WTC11 (cell line): Measurements from ENCODE around the gene TTLL11. TPM values are rescaled to one million over a fixed set of nuclear protein-coding genes. Genes with fewer than 3 reads are reported as not detected.

Experiments used
- ATAC-seq: fragments of 200-7000 bp; cut with Tn5 transposase; 2 replicates; pipeline ENCODE4 v1.10.0; 2021; ENCODE audit warnings: mild to moderate bottlenecking, moderate library complexity
- CTCF ChIA-PET: fragments of 300-600 bp; sonication (Branson Sonifier 250); formaldehyde crosslinking; loops from one replicate; lab custom pipeline; 2021; ENCODE audit warnings: antibody characterized with exemption; lab: Charles Lee
- POLR2A ChIA-PET: fragments of 350-600 bp; sonication (Branson Sonifier 250); formaldehyde crosslinking; loops from one replicate; lab custom pipeline; 2021; ENCODE audit warnings: antibody characterized with exemption; lab: Charles Lee
- DNase-seq: peaks from one replicate; pipeline ENCODE4 v3.0.0; 2021; ENCODE audit warnings: low spot score
- H3K27ac Mint-ChIP-seq: 2 replicates; pipeline ENCODE4 v1.8.0; 2021; ENCODE audit warnings: mixed read lengths
- H3K27me3 Mint-ChIP-seq: 2 replicates; pipeline ENCODE4 v1.8.0; 2021; ENCODE audit warnings: low read depth, mild to moderate bottlenecking, moderate library complexity, mixed read lengths
- H3K36me3 Mint-ChIP-seq: 2 replicates; pipeline ENCODE4 v1.8.0; 2021; ENCODE audit warnings: mixed read lengths
- H3K4me1 Mint-ChIP-seq: 2 replicates; pipeline ENCODE4 v1.8.0; 2022; ENCODE audit warnings: mixed read lengths
- H3K4me3 Mint-ChIP-seq: 2 replicates; pipeline ENCODE4 v1.8.0; 2021; ENCODE audit warnings: mild to moderate bottlenecking, moderate library complexity, mixed read lengths
- H3K9me3 Mint-ChIP-seq: 2 replicates; pipeline ENCODE4 v1.8.0; 2021; ENCODE audit warnings: mixed read lengths
- ATF2 ChIP-seq: sonication (generic); formaldehyde crosslinking; IDR thresholded peaks from 2 replicates; pipeline ENCODE4 v1.8.1; 2022; ENCODE audit warnings: low read depth, missing genetic modification reagents, borderline replicate concordance
- CDX4 ChIP-seq: fragments of 250-450 bp; sonication (Bioruptor Pico); IDR thresholded peaks from 2 replicates; pipeline ENCODE4 v1.9.0; 2021; ENCODE audit warnings: moderate library complexity, mild to moderate bottlenecking, inconsistent platforms, borderline replicate concordance
- ETV6 ChIP-seq: sonication (generic); formaldehyde crosslinking; IDR thresholded peaks from 2 replicates; pipeline ENCODE4 v1.8.1; 2022; ENCODE audit warnings: mild to moderate bottlenecking, missing genetic modification reagents
- FOXJ3 ChIP-seq: sonication (generic); formaldehyde crosslinking; IDR thresholded peaks from 2 replicates; pipeline ENCODE4 v1.9.0; 2021; ENCODE audit warnings: missing genetic modification reagents, mild to moderate bottlenecking, borderline replicate concordance
- GRHL2 ChIP-seq: fragments of 250-450 bp; sonication (Bioruptor Pico); IDR thresholded peaks from 2 replicates; pipeline ENCODE4 v1.8.0; 2022; ENCODE audit warnings: mild to moderate bottlenecking, moderate library complexity; ENCODE audit not compliant: insufficient replicate concordance, severe bottlenecking
- JUN ChIP-seq: sonication (generic); formaldehyde crosslinking; IDR thresholded peaks from 2 replicates; pipeline ENCODE4 v1.8.0; 2023; ENCODE audit warnings: mild to moderate bottlenecking, missing genetic modification reagents
- KAT7 ChIP-seq: sonication (generic); formaldehyde crosslinking; IDR thresholded peaks from 2 replicates; pipeline ENCODE4 v1.8.1; 2023; ENCODE audit warnings: missing genetic modification reagents, mild to moderate bottlenecking, borderline replicate concordance
- MXD4 ChIP-seq: fragments of 250-450 bp; sonication (Bioruptor Pico); IDR thresholded peaks from 2 replicates; pipeline ENCODE4 v1.8.0; 2021; ENCODE audit warnings: mild to moderate bottlenecking, moderate library complexity, borderline replicate concordance
- RELA ChIP-seq: sonication (generic); formaldehyde crosslinking; IDR thresholded peaks from 2 replicates; pipeline ENCODE4 v1.8.1; 2022; ENCODE audit warnings: missing genetic modification reagents, mild to moderate bottlenecking, borderline replicate concordance
- SP1 ChIP-seq: sonication (generic); formaldehyde crosslinking; conservative IDR thresholded peaks from 2 replicates; pipeline ENCODE4 v1.8.1; 2022; ENCODE audit warnings: missing genetic modification reagents
- TEAD1 ChIP-seq: sonication (generic); formaldehyde crosslinking; IDR thresholded peaks from 2 replicates; pipeline ENCODE4 v1.8.0; 2022; ENCODE audit warnings: mild to moderate bottlenecking, missing genetic modification reagents
- TEAD4 ChIP-seq: sonication (generic); formaldehyde crosslinking; IDR thresholded peaks from 2 replicates; pipeline ENCODE4 v1.8.0; 2022; ENCODE audit warnings: mild to moderate bottlenecking, missing genetic modification reagents
- TP53 ChIP-seq: sonication (generic); formaldehyde crosslinking; IDR thresholded peaks from 2 replicates; pipeline ENCODE4 v1.8.1; 2023; ENCODE audit warnings: mild to moderate bottlenecking, missing genetic modification reagents
- ZNF121 ChIP-seq: sonication (generic); formaldehyde crosslinking; IDR thresholded peaks from 2 replicates; pipeline ENCODE4 v1.8.0; 2023; ENCODE audit warnings: missing genetic modification reagents
- ZNF138 ChIP-seq: sonication (generic); formaldehyde crosslinking; conservative IDR thresholded peaks from 2 replicates; pipeline ENCODE4 v1.8.1; 2022; ENCODE audit warnings: mild to moderate bottlenecking, moderate library complexity, missing genetic modification reagents
- ZNF263 ChIP-seq: sonication (generic); formaldehyde crosslinking; IDR thresholded peaks from 2 replicates; pipeline ENCODE4 v1.8.1; 2022; ENCODE audit warnings: low read depth, mild to moderate bottlenecking, moderate library complexity, missing genetic modification reagents
- ZNF317 ChIP-seq: sonication (generic); formaldehyde crosslinking; IDR thresholded peaks from 2 replicates; pipeline ENCODE4 v1.8.1; 2023; ENCODE audit warnings: low read depth, mild to moderate bottlenecking, moderate library complexity, missing genetic modification reagents, borderline replicate concordance
- ZSCAN18 ChIP-seq: fragments of 250-450 bp; sonication (Bioruptor Pico); IDR thresholded peaks from 2 replicates; pipeline ENCODE4 v2.1.2; 2022; ENCODE audit warnings: mild to moderate bottlenecking, moderate library complexity
- total RNA-seq: library from RNA; stranded (reverse); gene quantifications from 3 replicates; pipeline ENCODE4 v1.2.3, GENCODE V29; 2021
- TF ChIP-seq, protein P1 (sequence below): sonication (generic); formaldehyde crosslinking; IDR thresholded peaks from 2 replicates; pipeline ENCODE4 v1.8.1; 2023; ENCODE audit warnings: mild to moderate bottlenecking, missing genetic modification reagents, moderate library complexity
- TF ChIP-seq, protein P2 (sequence below): sonication (generic); formaldehyde crosslinking; IDR thresholded peaks from 2 replicates; pipeline ENCODE4 v1.8.0; 2022; ENCODE audit warnings: mild to moderate bottlenecking, missing genetic modification reagents
- TF ChIP-seq, protein P3 (sequence below): sonication (generic); formaldehyde crosslinking; conservative IDR thresholded peaks from 2 replicates; pipeline ENCODE4 v1.8.1; 2022; ENCODE audit warnings: mild to moderate bottlenecking, missing genetic modification reagents
- TF ChIP-seq, protein P4 (sequence below): fragments of 200-600 bp; IDR thresholded peaks from 2 replicates; pipeline ENCODE4 v1.8.0; 2022; ENCODE audit warnings: antibody characterized with exemption
- TF ChIP-seq, protein P5 (sequence below): sonication (generic); formaldehyde crosslinking; IDR thresholded peaks from 2 replicates; pipeline ENCODE4 v1.8.0; 2023; ENCODE audit warnings: missing genetic modification reagents

Gene TTLL11
- total RNA-seq, 1 experiment from 2014 or later = 1.1 TPM

DNA sequence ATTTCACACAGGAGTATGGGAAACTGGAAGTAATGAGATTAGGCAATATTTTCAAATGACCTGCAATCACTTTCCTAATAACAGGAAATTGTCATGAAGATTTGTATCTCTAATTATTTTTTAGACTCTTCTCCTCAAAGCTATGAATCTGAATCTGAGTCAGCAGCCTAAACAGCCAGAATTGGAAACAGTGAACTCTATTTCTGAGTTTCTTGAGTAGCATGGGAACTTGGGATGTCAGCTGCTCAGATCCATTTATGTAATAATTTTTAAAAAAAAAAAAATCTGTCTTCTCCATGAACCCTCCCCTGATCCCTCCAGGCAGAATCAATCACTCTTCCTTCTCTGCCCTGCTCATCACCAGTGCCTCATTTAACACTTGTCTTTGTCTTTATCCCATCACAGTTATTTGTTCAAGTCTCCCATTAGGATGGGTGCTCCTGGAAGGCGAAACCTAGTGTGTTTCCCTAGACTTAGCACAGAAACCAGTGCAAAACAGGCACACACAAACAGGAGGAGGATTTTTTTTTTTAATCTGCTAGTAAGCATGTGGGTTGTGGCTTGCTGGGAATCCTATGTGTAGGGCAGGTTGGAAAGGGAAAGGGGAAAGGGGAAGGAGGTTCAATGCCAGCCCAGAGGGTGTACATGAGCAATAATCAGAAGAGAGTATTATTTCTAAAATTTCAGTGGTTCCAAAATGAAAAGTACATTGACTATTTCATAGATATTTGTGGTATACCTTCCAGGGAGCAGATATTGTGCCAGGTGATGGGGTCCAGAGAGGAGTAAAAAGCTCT lies 186.8 kb downstream of the TTLL11 start:
- DNase-seq (no peak), ATAC-seq (no peak)
- ChIA-PET CTCF (no interaction called here), POLR2A (no interaction called here)
- H3K27me3 Mint-ChIP-seq = peaks cover under 1% of the 10 kb centered on the region
- H3K9me3 Mint-ChIP-seq = peaks cover 7% of the 10 kb centered on the region
- H3K27ac Mint-ChIP-seq = no peak overlapping the region
- TF ChIP-seq TEAD1 (no peak), TEAD4 (CRISPR knock-in tag) (no peak), FOXJ3 (CRISPR knock-in tag) (no peak), ZNF121 (no peak), CDX4 (no peak), JUN (no peak), ETV6 (CRISPR knock-in tag) (no peak), TP53 (CRISPR knock-in tag) (no peak), GRHL2 (CRISPR knock-in tag) (no peak), KAT7 (CRISPR knock-in tag) (no peak), ZNF317 (CRISPR knock-in tag) (no peak), ZNF263 (no peak), ZSCAN18 (CRISPR knock-in tag) (no peak)
- TF ChIP-seq, protein P1, sequence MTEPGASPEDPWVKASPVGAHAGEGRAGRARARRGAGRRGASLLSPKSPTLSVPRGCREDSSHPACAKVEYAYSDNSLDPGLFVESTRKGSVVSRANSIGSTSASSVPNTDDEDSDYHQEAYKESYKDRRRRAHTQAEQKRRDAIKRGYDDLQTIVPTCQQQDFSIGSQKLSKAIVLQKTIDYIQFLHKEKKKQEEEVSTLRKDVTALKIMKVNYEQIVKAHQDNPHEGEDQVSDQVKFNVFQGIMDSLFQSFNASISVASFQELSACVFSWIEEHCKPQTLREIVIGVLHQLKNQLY = no peak
- TF ChIP-seq, protein P2, sequence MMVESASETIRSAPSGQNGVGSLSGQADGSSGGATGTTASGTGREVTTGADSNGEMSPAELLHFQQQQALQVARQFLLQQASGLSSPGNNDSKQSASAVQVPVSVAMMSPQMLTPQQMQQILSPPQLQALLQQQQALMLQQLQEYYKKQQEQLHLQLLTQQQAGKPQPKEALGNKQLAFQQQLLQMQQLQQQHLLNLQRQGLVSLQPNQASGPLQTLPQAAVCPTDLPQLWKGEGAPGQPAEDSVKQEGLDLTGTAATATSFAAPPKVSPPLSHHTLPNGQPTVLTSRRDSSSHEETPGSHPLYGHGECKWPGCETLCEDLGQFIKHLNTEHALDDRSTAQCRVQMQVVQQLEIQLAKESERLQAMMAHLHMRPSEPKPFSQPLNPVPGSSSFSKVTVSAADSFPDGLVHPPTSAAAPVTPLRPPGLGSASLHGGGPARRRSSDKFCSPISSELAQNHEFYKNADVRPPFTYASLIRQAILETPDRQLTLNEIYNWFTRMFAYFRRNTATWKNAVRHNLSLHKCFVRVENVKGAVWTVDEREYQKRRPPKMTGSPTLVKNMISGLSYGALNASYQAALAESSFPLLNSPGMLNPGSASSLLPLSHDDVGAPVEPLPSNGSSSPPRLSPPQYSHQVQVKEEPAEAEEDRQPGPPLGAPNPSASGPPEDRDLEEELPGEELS (CRISPR knock-in tag) = no peak
- H3K36me3 Mint-ChIP-seq = no peaks in the 10 kb centered on the region
- H3K4me1 Mint-ChIP-seq = peaks cover 3% of the 10 kb centered on the region; the same call in 1 of the 2 replicates
- no peak overlapping the region for H3K4me3 Mint-ChIP-seq

- Mint-ChIP-seq H3K4me1 (no peaks in the 10 kb centered on the region), H3K4me3 (no peak overlapping the region), H3K9me3 (peaks cover 16% of the 10 kb centered on the region), H3K27me3 (peaks cover 4% of the 10 kb centered on the region; the same call in 1 of the 2 replicates), H3K36me3 (peaks cover 6% of the 10 kb centered on the region), H3K27ac (no peak overlapping the region)
- no peak for DNase-seq
- ATAC-seq = no peak
- ChIA-PET POLR2A (no interaction called here), CTCF (interaction anchor here (1.9 kb wide), 1 partner anchor 28 kb away, joined by 6 read pairs; no protein-coding TSS in a partner anchor)
- TF ChIP-seq RELA (CRISPR knock-in tag) (no peak), FOXJ3 (CRISPR knock-in tag) (no peak), MXD4 (CRISPR knock-in tag) (no peak), ATF2 (CRISPR knock-in tag) (no peak), ZNF138 (no peak), SP1 (CRISPR knock-in tag) (no peak)
- TF ChIP-seq, protein P3, sequence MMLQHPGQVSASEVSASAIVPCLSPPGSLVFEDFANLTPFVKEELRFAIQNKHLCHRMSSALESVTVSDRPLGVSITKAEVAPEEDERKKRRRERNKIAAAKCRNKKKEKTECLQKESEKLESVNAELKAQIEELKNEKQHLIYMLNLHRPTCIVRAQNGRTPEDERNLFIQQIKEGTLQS (CRISPR knock-in tag) = no peak
- TF ChIP-seq, protein P4, sequence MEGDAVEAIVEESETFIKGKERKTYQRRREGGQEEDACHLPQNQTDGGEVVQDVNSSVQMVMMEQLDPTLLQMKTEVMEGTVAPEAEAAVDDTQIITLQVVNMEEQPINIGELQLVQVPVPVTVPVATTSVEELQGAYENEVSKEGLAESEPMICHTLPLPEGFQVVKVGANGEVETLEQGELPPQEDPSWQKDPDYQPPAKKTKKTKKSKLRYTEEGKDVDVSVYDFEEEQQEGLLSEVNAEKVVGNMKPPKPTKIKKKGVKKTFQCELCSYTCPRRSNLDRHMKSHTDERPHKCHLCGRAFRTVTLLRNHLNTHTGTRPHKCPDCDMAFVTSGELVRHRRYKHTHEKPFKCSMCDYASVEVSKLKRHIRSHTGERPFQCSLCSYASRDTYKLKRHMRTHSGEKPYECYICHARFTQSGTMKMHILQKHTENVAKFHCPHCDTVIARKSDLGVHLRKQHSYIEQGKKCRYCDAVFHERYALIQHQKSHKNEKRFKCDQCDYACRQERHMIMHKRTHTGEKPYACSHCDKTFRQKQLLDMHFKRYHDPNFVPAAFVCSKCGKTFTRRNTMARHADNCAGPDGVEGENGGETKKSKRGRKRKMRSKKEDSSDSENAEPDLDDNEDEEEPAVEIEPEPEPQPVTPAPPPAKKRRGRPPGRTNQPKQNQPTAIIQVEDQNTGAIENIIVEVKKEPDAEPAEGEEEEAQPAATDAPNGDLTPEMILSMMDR = no peak
- TF ChIP-seq, protein P1 = no peak
- TF ChIP-seq, protein P5, sequence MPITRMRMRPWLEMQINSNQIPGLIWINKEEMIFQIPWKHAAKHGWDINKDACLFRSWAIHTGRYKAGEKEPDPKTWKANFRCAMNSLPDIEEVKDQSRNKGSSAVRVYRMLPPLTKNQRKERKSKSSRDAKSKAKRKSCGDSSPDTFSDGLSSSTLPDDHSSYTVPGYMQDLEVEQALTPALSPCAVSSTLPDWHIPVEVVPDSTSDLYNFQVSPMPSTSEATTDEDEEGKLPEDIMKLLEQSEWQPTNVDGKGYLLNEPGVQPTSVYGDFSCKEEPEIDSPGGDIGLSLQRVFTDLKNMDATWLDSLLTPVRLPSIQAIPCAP (CRISPR knock-in tag) = no peak
Measured at GRCh38 chr9:121902461-121903135, 190.5 kb downstream of the TTLL11 start.
